Measurements from ENCODE around the gene OPN1SW. TPM values are rescaled to one million over a fixed set of nuclear protein-coding genes. Genes with fewer than 3 reads are reported as not detected.

OPN1SW gene
- total and polyA plus RNA-seq, 12 donors: not detected

DNA sequence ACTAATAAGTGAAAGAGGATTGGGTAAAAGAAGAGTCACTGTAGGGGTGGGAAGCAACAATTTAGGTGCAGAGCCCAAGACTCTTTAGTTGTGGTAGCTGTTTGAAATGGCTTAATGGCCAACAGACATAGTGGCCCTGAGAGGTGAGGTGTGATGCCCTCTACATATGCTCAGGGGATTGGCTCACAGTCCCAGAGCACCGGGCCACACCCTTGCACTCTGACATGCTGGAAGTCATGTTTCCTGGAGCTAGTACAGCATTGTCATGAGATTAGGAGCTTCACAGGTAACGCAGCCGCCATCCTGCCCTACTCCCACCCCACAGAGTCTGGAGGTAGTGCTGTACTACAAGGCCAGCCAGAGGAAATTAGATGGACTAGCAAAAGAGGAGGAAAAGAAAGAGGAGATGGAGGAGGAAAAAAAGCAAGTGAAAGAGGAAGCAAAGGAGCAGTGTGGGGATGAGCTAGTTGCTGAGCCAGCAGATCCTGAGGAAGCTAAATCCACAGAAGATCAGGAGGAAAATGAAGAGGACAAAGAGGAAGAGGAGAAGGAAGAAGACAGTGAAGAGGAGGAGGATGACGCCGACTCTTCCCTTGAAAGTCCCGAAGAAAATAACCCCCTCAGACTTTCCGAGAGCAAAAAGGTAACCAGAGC, 39.8 kb upstream of the OPN1SW start:
- Histone ChIP-seq H3K4me3 (no peak overlapping the region), H3K4me1 (replicated peaks in 1 of 2) (no peaks in the 10 kb centered on the region), H3K36me3 (replicated peaks in 1 of 2) (no peaks in the 10 kb centered on the region), H3K27me3 (no peaks in the 10 kb centered on the region), H3K27ac (no peak overlapping the region), H3K9me3 (replicated peaks in 1 of 3) (no peaks in the 10 kb centered on the region)
- intact Hi-C loops (cut with DNase I): no loop called here
- no peak for DNase-seq
- WGBS, 4 donors: 82 to 86% (median 84%) methylated on average over 7 of the region's 7 CpGs
- TF ChIP-seq, protein P1, sequence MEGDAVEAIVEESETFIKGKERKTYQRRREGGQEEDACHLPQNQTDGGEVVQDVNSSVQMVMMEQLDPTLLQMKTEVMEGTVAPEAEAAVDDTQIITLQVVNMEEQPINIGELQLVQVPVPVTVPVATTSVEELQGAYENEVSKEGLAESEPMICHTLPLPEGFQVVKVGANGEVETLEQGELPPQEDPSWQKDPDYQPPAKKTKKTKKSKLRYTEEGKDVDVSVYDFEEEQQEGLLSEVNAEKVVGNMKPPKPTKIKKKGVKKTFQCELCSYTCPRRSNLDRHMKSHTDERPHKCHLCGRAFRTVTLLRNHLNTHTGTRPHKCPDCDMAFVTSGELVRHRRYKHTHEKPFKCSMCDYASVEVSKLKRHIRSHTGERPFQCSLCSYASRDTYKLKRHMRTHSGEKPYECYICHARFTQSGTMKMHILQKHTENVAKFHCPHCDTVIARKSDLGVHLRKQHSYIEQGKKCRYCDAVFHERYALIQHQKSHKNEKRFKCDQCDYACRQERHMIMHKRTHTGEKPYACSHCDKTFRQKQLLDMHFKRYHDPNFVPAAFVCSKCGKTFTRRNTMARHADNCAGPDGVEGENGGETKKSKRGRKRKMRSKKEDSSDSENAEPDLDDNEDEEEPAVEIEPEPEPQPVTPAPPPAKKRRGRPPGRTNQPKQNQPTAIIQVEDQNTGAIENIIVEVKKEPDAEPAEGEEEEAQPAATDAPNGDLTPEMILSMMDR (IDR thresholded peaks at IDR 0.05): no peak
- TF ChIP-seq POLR2A (IDR thresholded peaks at IDR 0.05): no peak

DNA sequence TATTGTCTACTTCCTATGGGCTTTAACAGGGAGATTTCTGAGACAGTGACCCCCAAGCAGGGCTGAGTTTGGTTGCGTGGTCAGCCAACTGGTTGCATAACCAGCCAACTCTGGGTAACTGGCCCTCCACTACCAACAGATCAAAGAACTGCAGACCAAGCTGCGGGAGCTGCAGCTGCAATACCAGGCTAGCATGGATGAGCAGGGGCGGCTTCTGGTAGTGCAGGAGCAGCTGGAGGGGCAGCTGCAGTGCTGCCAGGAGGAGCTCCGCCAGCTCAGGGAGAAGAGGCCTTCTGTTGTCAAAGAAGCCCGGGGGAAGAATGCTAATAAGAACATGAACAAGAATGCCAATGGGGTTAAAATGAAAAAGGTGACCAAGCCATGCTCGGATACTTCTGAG, 38.9 kb upstream of the OPN1SW start:
- TF ChIP-seq POLR2A (IDR thresholded peaks at IDR 0.05): no peak
- TF ChIP-seq, protein P1 (IDR thresholded peaks at IDR 0.05): no peak
- intact Hi-C loops (cut with DNase I): no loop called here
- no peaks in the 10 kb centered on the region for H3K27me3 ChIP-seq
- H3K9me3 ChIP-seq (replicated peaks in 1 of 3): no peaks in the 10 kb centered on the region
- no peaks in the 10 kb centered on the region for H3K4me1 ChIP-seq (replicated peaks in 1 of 2)
- H3K27ac ChIP-seq: no peak overlapping the region
- no peaks in the 10 kb centered on the region for H3K36me3 ChIP-seq (replicated peaks in 1 of 2)
- H3K4me3 ChIP-seq: no peak overlapping the region
- WGBS, 4 donors: 81 to 87% (median 83%) methylated on average over 6 of the region's 6 CpGs
- no peak for DNase-seq

DNA sequence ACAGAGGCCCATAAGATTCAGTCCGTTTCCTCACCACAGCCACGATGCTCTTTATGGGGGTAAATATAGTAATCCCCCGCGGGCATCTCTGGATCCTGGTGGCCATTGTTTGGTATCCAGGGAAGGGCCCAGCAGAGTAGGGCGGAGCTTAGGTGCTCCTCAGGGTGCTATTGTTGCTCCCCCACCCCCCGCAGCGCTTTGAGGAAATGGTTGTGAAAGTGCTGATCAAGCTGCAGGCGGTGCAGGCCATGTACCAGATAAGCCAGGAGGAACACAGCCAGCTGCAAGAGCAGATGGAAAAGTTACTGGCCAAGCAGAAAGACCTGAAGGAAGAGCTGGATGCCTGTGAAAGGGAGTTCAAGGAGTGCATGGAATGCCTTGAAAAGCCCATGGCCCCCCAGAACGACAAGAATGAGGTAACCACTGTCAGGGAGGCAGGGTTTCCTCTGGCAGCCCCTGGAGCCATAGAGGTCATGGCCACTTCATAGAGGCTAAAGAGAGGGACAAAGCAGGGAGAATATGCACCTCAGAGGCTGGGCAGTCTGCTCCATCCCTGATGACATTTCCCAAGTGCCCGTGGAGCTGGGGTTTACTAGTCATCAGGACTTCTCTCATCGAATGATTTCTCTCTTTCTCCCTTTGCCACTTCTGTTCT, 37.0 kb upstream of the OPN1SW start:
- peak in 4 of 7 donors; percentile 25 to 66 (median 34) for DNase-seq
- Histone ChIP-seq H3K27me3 (no peaks in the 10 kb centered on the region), H3K4me1 (replicated peaks in 1 of 2) (no peaks in the 10 kb centered on the region), H3K36me3 (replicated peaks in 1 of 2) (no peaks in the 10 kb centered on the region), H3K9me3 (replicated peaks in 1 of 3) (no peaks in the 10 kb centered on the region), H3K4me3 (no peak overlapping the region), H3K27ac (no peak overlapping the region)
- WGBS, 4 donors: 62 to 75% (median 65%) methylated on average over 11 of the region's 11 CpGs
- intact Hi-C loops (cut with DNase I): no loop called here
- TF ChIP-seq, protein P1 (IDR thresholded peaks at IDR 0.05): no peak
- TF ChIP-seq POLR2A (IDR thresholded peaks at IDR 0.05): no peak

DNA sequence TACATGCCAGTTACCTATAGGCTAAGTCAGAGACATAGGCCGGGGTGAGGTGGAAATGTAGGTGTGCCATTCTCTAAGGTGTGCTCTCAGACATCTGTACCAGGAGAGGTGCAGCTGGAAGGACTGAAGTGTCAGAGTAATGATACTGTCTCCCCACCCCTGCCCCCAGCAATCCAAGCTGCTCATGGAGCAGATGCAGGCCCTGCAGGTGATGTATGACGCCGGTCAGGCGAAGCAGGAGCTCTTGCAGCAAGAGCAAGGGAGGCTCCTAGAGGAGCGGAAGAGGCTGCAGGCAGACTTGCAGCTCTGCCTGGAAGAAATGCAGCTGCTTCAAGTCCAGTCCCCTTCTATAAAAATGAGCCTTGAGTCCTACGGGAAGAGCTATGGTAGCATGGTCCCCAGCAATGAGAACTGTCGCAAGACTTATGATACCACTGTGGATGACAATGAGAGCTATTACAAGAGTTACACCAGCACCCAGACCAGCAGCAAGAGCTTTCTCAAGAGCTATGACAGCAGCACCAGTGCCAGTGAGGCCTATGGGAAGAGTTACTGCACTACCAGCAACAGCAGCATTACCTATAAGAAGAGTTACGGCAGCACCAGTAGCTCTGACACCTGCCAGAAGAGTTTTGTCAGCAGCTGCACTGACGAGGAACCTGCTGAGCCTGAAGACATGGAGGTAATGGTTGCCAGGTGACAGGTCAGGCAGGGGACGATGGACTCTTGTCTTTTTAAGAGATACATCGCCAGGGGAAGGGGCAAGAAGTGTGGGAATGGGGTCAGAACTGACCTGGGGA, 36.2 kb upstream of the OPN1SW start:
- 92 to 99% (median 94%) methylated on average over 11 of the region's 11 CpGs for WGBS, 4 donors
- no peak for DNase-seq
- intact Hi-C loops (cut with DNase I): no loop called here

More for the DNA sequence above, 36.2 kb upstream of the OPN1SW start:
- H3K4me1 ChIP-seq (replicated peaks in 1 of 2): no peaks in the 10 kb centered on the region
- no peak for TF ChIP-seq POLR2A (IDR thresholded peaks at IDR 0.05)
- TF ChIP-seq, protein P1 (IDR thresholded peaks at IDR 0.05): no peak
- H3K4me3 ChIP-seq: no peak overlapping the region
- no peaks in the 10 kb centered on the region for H3K9me3 ChIP-seq (replicated peaks in 1 of 3)
- H3K27ac ChIP-seq: no peak overlapping the region
- no peaks in the 10 kb centered on the region for H3K36me3 ChIP-seq (replicated peaks in 1 of 2)
- H3K27me3 ChIP-seq: no peaks in the 10 kb centered on the region
